ENCODE measurements around the gene LETMD1.

The LETMD1 gene, protein sequence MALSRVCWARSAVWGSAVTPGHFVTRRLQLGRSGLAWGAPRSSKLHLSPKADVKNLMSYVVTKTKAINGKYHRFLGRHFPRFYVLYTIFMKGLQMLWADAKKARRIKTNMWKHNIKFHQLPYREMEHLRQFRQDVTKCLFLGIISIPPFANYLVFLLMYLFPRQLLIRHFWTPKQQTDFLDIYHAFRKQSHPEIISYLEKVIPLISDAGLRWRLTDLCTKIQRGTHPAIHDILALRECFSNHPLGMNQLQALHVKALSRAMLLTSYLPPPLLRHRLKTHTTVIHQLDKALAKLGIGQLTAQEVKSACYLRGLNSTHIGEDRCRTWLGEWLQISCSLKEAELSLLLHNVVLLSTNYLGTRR

GRCh38 chr12:51047655-51048540 is at the start of gene LETMD1:
Gene LETMD1 (plus strand): TSS chr12:51048327. CDS start chr12:51048357, 30 bp downstream.
- H3K4me3 ChIP-seq: peak within 1 kb of the TSS; percentile 74
- no peak for TF ChIP-seq Cebpa-rat (IDR thresholded peaks at IDR 0.05)
- H3K4me1 ChIP-seq: peaks cover 21% of the 10 kb centered on the region
- no peaks in the 10 kb centered on the region for H3K9me3 ChIP-seq
- peak within 1 kb of the TSS; percentile 91 for H3K4me2 ChIP-seq
- H3K27me3 ChIP-seq: no peaks in the 10 kb centered on the region
- H3K36me3 ChIP-seq: peaks cover 22% of the 10 kb centered on the region
- no peaks in the 10 kb centered on the region for H4K20me1 ChIP-seq
- H3K9ac ChIP-seq: peak within 1 kb of the TSS; percentile 87
- peak within 1 kb of the TSS; percentile 89 for H3K27ac ChIP-seq

DNA sequence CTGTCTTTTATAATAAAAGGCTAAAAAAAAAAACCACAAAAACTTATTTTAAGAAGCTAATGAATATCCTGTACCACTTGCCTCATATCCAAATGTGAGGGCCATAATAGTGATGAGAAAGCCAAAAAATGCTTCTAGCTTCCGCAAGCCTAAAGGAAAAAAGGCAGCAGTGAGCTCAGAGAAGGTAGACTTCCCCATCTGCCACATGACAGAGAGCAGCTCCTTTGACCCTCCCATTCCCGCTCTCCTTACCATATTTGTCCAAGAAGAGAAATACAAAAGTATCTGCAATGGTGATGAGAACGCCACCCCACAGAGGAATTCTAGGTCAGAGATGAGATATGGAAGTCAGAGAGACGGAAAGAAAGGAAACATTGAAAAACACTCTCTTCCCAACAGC is 49.0 kb upstream of the LETMD1 start:
- H3K27ac ChIP-seq: no peak overlapping the region

GRCh38 chr12:51000245-51000644 is 47.9 kb upstream of the LETMD1 start:
- no peak overlapping the region for H3K4me2 ChIP-seq

More for the DNA sequence above, 49.0 kb upstream of the LETMD1 start:
- H3K27me3 ChIP-seq: no peaks in the 10 kb centered on the region
- no peaks in the 10 kb centered on the region for H3K9me3 ChIP-seq
- H3K4me2 ChIP-seq: no peak overlapping the region
- peaks cover 98% of the 10 kb centered on the region for H3K36me3 ChIP-seq
- H3K9ac ChIP-seq: no peak overlapping the region
- H3K4me3 ChIP-seq: no peak overlapping the region
- no peaks in the 10 kb centered on the region for H3K4me1 ChIP-seq
- peaks cover under 1% of the 10 kb centered on the region; the same call in 1 of the 2 replicates for H4K20me1 ChIP-seq
- no peak for TF ChIP-seq Cebpa-rat (IDR thresholded peaks at IDR 0.05)

DNA sequence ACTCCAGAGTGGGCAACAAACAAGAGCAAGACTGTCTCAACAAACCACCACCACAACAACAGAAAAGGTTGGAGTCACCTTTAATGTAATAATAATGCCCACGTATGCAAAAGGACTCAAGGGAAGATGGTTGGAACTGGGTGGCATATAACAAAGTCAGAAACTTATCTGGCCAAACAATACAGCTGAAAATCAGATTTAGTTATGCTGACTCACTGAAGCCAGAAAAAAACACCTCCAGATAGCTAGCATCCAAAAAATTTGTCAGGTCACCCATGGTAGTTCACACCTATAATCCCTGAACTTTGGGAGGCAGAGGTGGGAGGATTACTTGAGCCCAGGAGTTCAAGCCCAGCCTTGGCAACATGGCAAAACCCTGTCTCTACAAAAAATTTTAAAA is 46.3 kb upstream of the LETMD1 start:
- H3K4me1 ChIP-seq: no peaks in the 10 kb centered on the region
- no peak overlapping the region for H3K4me3 ChIP-seq
- H4K20me1 ChIP-seq: peaks cover 13% of the 10 kb centered on the region; the same call in 1 of the 2 replicates
- H3K27ac ChIP-seq: no peak overlapping the region
- no peaks in the 10 kb centered on the region for H3K27me3 ChIP-seq
- no peak for TF ChIP-seq Cebpa-rat (IDR thresholded peaks at IDR 0.05)
- no peak overlapping the region for H3K9ac ChIP-seq
- H3K36me3 ChIP-seq: peaks cover 98% of the 10 kb centered on the region
- H3K4me2 ChIP-seq: no peak overlapping the region
- no peaks in the 10 kb centered on the region; the same call in 1 of the 2 replicates for H3K9me3 ChIP-seq

More at GRCh38 chr12:51000245-51000644, 47.9 kb upstream of the LETMD1 start:
- H3K4me3 ChIP-seq: no peak overlapping the region
- peaks cover 12% of the 10 kb centered on the region; the same call in 1 of the 2 replicates for H4K20me1 ChIP-seq
- no peak overlapping the region for H3K9ac ChIP-seq
- H3K27ac ChIP-seq: no peak overlapping the region
- H3K36me3 ChIP-seq: peaks cover 98% of the 10 kb centered on the region
- TF ChIP-seq Cebpa-rat (IDR thresholded peaks at IDR 0.05): no peak
- no peaks in the 10 kb centered on the region for H3K9me3 ChIP-seq
- no peaks in the 10 kb centered on the region for H3K27me3 ChIP-seq
- no peaks in the 10 kb centered on the region for H3K4me1 ChIP-seq

DNA sequence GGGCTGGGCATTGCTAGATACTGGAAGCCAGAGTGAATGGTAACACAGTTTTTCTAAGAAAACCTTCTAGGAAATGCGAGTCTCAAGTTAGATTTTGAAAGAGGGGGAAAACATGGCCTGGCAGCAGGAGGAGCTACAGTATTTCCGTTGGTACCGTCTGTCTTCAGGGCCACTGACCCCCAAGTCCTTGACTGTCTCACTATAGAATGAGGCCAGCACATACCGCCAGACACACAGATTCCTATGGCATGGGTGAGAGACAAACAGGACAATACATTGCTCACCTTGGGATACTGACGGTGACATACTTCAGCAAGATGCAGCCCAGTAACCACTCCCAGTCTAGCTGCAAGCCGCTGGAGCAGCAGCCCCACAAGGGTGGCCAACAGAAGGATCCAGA is 43.6 kb upstream of the LETMD1 start:
- Histone ChIP-seq H3K27me3 (no peaks in the 10 kb centered on the region), H3K9ac (no peak overlapping the region), H3K4me2 (no peak overlapping the region), H3K4me3 (no peak overlapping the region), H3K4me1 (peaks cover 12% of the 10 kb centered on the region), H3K9me3 (no peaks in the 10 kb centered on the region; the same call in 1 of the 2 replicates), H4K20me1 (peaks cover 17% of the 10 kb centered on the region), H3K36me3 (peaks cover 88% of the 10 kb centered on the region), H3K27ac (no peak overlapping the region)
- TF ChIP-seq Cebpa-rat (IDR thresholded peaks at IDR 0.05): no peak

DNA sequence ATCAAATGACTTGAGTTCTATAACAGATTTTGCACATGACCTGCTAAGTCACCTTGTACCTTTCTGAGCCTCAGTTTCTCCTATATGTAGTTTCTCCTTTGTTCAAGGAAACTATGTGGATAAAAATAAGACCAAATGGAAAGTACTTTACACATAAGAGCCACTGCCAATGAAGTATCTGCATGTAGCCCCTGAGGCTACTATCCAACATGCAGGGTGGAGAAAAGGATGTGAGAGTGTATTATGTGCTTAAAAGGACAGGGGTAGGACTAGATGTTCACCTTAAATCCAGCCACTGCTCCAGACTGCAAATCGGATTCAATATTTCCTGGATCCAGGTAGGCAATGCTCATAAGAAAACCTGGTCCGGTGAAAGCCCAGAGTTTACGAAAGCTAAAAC is 43.1 kb upstream of the LETMD1 start:
- peaks cover 18% of the 10 kb centered on the region for H3K4me1 ChIP-seq
- H3K27ac ChIP-seq: no peak overlapping the region
- no peak overlapping the region for H3K4me2 ChIP-seq
- H3K4me3 ChIP-seq: no peak overlapping the region
- H3K9ac ChIP-seq: no peak overlapping the region
- peaks cover 22% of the 10 kb centered on the region for H4K20me1 ChIP-seq
- H3K27me3 ChIP-seq: no peaks in the 10 kb centered on the region
- no peak for TF ChIP-seq Cebpa-rat (IDR thresholded peaks at IDR 0.05)
- H3K36me3 ChIP-seq: peaks cover 82% of the 10 kb centered on the region
- H3K9me3 ChIP-seq: no peaks in the 10 kb centered on the region; the same call in 1 of the 2 replicates

DNA sequence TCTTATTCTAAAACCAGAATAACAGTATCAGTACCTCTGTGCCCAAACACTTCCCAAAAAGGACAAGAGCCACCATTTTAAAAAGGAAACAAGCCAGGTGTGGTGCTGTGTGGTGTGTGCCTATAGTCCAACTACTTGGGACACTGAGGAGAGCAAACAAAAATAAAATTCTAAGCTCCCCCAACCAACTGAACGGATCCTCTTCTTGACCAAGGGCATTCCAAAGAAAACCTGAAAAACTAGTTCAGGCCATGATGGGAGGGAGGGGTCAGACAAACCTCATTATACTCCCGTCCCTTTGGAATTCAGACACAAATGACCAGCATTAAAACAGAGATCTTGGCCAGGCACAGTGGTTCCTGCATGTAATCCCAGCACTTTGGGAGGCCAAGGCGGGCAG is 42.5 kb upstream of the LETMD1 start:
- Histone ChIP-seq H3K9me3 (no peaks in the 10 kb centered on the region; the same call in 1 of the 2 replicates), H3K4me2 (no peak overlapping the region), H3K27ac (no peak overlapping the region), H4K20me1 (peaks cover 29% of the 10 kb centered on the region), H3K27me3 (no peaks in the 10 kb centered on the region), H3K4me3 (no peak overlapping the region), H3K9ac (no peak overlapping the region), H3K36me3 (peaks cover 76% of the 10 kb centered on the region), H3K4me1 (peaks cover 21% of the 10 kb centered on the region)
- TF ChIP-seq Cebpa-rat (IDR thresholded peaks at IDR 0.05): no peak

GRCh38 chr12:51008329-51009055 is 39.6 kb upstream of the LETMD1 start:
- no peak overlapping the region for H3K4me3 ChIP-seq
- H3K27ac ChIP-seq: peak overlapping the region; percentile 14; the same call in 1 of the 2 replicates
- H4K20me1 ChIP-seq: peaks cover 57% of the 10 kb centered on the region
- H3K36me3 ChIP-seq: peaks cover 48% of the 10 kb centered on the region
- peaks cover 30% of the 10 kb centered on the region for H3K4me1 ChIP-seq
- H3K4me2 ChIP-seq: peak overlapping the region; percentile 60
- no peaks in the 10 kb centered on the region for H3K27me3 ChIP-seq
- no peaks in the 10 kb centered on the region; the same call in 1 of the 2 replicates for H3K9me3 ChIP-seq
- no peak overlapping the region for H3K9ac ChIP-seq
- TF ChIP-seq Cebpa-rat (IDR thresholded peaks at IDR 0.05): no peak

GRCh38 chr12:51009056-51009440 is 39.1 kb upstream of the LETMD1 start:
- no peaks in the 10 kb centered on the region; the same call in 1 of the 2 replicates for H3K9me3 ChIP-seq
- peaks cover 44% of the 10 kb centered on the region for H3K36me3 ChIP-seq
- no peak overlapping the region for H3K4me3 ChIP-seq
- H4K20me1 ChIP-seq: peaks cover 63% of the 10 kb centered on the region
- no peaks in the 10 kb centered on the region for H3K27me3 ChIP-seq
- peaks cover 31% of the 10 kb centered on the region for H3K4me1 ChIP-seq
- H3K9ac ChIP-seq: no peak overlapping the region
- peak overlapping the region; percentile 60 for H3K4me2 ChIP-seq
- no peak for TF ChIP-seq Cebpa-rat (IDR thresholded peaks at IDR 0.05)
- peak overlapping the region; percentile 14; the same call in 1 of the 2 replicates for H3K27ac ChIP-seq
